Stomach (tissue), 9 donors: ENCODE data around the gene GABRB3. TPM values are rescaled to one million over a fixed set of nuclear protein-coding genes. Genes with fewer than 3 reads are reported as not detected.

Experiments used
- DNase-seq, 2 donors: peaks; one replicate each; pipeline versions ENCODE4 v3.0.0 to v3.0.0-alpha.2; 2013 to 2019
- H3K27ac ChIP-seq, 5 donors: fragments of 200-600 bp in 4 of 5; sonication (generic) in 4 of 5; one replicate each; pipeline ENCODE4 v1.5.1; 2013 to 2019; ENCODE audit warnings: mild to moderate bottlenecking in 1 of 5, moderate library complexity in 1 of 5
- H3K27me3 ChIP-seq, 3 donors: fragments of 200-600 bp; sonication (generic); one replicate each; pipeline ENCODE4 v1.5.1; 2017 to 2019; ENCODE audit warnings: mixed run types in 1 of 3
- H3K36me3 ChIP-seq, 4 donors: fragments of 200-600 bp; sonication (generic); 1 replicate in 3 of 4; 2 replicates in 1 of 4; pipeline ENCODE4 v1.5.1; 2016 to 2019
- H3K4me1 ChIP-seq, 4 donors: fragments of 200-600 bp; sonication (generic); one replicate each; pipeline ENCODE4 v1.5.1; 2016 to 2019
- H3K4me3 ChIP-seq, 4 donors: fragments of 200-600 bp; sonication (generic) in 3 of 4; one replicate each; pipeline ENCODE4 v1.5.1; 2016 to 2019; ENCODE audit warnings: mild to moderate bottlenecking in 1 of 4
- H3K9me3 ChIP-seq, 4 donors: fragments of 200-600 bp; sonication (generic); one replicate each; pipeline ENCODE4 v1.5.1; 2016 to 2019
- EP300 ChIP-seq: sonication (generic); formaldehyde crosslinking; IDR thresholded peaks from one replicate; pipeline ENCODE4 v1.6.1; 2017; ENCODE audit warnings: antibody characterized with exemption
- POLR2A ChIP-seq, 4 donors: fragments of 450-650 bp; IDR thresholded peaks; one replicate each; pipeline ENCODE4 v1.6.1; 2016; ENCODE audit warnings: antibody characterized with exemption in 4 of 4, control low read depth in 2 of 4, mild to moderate bottlenecking in 1 of 4, moderate library complexity in 1 of 4
- POLR2AphosphoS5 ChIP-seq, 3 donors: sonication (generic); formaldehyde crosslinking; IDR thresholded peaks; one replicate each; pipeline ENCODE4 v1.6.1; 2016; ENCODE audit warnings: antibody characterized with exemption in 3 of 3
- WGBS, 5 donors: extraction: QIAGEN DNeasy Blood & Tissue Kit in 3 of 5; methylation state at CpG; one replicate each; pipeline versions ENCODE4 v1.1.5 to v1.1.7; 2013 to 2018; 5-methylcytosine and 5-hydroxymethylcytosine counted together
- intact Hi-C: fragments of 100-400 bp; cut with DNase I; formaldehyde crosslinking; loops from one replicate; pipeline ENCODE4 v1.15.1; 2023; ENCODE audit warnings: low total_unique reads
- polyA plus RNA-seq, 3 donors: library from polyadenylated mRNA; stranded (reverse); fragments of 200-250 nt; gene quantifications; one replicate each; pipeline ENCODE4 v1.2.3, GENCODE V29; 2013
- total RNA-seq, 5 donors: library from RNA; depleted of rRNA; stranded (reverse); fragments of >200 nt; gene quantifications; one replicate each; pipeline versions ENCODE4 v1.1.0 to v1.2.3, GENCODE V29; 2014 to 2016
- TF ChIP-seq, protein P1 (sequence below), 7 experiments: fragments of 450-650 bp in 4 of 7; fragments of 200-600 bp in 3 of 7; sonication (generic) in 3 of 7; IDR thresholded peaks; one replicate each; pipeline ENCODE4 v1.5.1; 2016 to 2019; ENCODE audit warnings: antibody characterized with exemption in 7 of 7, control low read depth in 2 of 7, mild to moderate bottlenecking in 1 of 7
- donor health status: healthy with polysubstance abuse.
- donor health status: Bipolar disorder and iron deficiency.
- donor health status: healthy.

Gene GABRB3
- total and polyA plus RNA-seq, 8 donors: 1.5 to 14.6 (median 6.1) TPM; not detected in 2

DNA sequence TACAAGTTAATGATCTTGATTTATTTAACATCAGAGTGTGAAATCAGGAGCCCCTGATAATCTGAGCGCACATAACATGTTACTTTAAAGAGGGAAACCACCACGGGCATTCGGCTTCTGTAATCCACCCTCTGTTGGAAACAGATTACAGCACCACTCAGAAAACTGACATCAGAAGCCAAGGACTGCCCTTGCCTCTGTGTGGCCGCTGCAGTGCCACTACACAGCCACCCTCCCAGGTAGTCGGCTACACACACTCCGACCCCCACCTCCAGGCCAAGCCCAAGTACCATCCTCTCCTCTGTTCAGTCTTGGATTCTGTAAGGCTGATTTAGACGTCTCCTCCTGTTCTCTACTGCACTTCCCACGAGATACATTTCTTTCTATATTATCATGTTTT, 251.7 kb downstream of the GABRB3 start:
- no peak for TF ChIP-seq POLR2AphosphoS5 (IDR thresholded peaks at IDR 0.05)
- TF ChIP-seq, protein P1, sequence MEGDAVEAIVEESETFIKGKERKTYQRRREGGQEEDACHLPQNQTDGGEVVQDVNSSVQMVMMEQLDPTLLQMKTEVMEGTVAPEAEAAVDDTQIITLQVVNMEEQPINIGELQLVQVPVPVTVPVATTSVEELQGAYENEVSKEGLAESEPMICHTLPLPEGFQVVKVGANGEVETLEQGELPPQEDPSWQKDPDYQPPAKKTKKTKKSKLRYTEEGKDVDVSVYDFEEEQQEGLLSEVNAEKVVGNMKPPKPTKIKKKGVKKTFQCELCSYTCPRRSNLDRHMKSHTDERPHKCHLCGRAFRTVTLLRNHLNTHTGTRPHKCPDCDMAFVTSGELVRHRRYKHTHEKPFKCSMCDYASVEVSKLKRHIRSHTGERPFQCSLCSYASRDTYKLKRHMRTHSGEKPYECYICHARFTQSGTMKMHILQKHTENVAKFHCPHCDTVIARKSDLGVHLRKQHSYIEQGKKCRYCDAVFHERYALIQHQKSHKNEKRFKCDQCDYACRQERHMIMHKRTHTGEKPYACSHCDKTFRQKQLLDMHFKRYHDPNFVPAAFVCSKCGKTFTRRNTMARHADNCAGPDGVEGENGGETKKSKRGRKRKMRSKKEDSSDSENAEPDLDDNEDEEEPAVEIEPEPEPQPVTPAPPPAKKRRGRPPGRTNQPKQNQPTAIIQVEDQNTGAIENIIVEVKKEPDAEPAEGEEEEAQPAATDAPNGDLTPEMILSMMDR (IDR thresholded peaks at IDR 0.05): no peak
- no peak for TF ChIP-seq EP300
- no peak for TF ChIP-seq POLR2A (IDR thresholded peaks at IDR 0.05)
- 30 to 50% (median 39%) methylated on average over 8 of the region's 8 CpGs for WGBS, 5 donors
- peaks cover 0 to 28% (median 12%) of the 10 kb centered on the region in 4 donors for H3K9me3 ChIP-seq
- H3K36me3 ChIP-seq: no peaks in the 10 kb centered on the region
- H3K4me3 ChIP-seq: no peak overlapping the region
- intact Hi-C loops: no loop called here
- DNase-seq: no peak
- no peaks in the 10 kb centered on the region for H3K4me1 ChIP-seq
- H3K27ac ChIP-seq: no peak overlapping the region
- no peaks in the 10 kb centered on the region for H3K27me3 ChIP-seq

DNA sequence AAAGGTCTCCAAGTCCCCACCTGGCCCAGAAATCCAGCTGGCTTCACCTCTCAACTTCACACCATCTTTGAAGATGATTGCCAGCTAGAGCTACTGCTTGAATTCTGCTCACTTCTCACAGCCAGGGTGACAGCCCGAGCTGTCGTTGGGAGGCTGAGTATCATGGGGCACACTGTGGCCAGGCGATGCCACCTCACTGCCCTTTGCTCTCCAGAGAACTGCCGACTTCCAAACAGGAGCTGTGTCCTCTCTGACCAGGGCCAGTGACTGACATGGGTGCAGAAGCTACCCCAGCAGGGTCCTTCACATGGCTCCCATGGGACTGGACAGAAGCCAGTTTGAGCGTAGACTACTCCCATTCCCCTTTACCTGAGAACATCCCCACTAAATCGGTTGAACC, 254.0 kb downstream of the GABRB3 start:
- peaks cover 0 to 25% (median 9%) of the 10 kb centered on the region in 4 donors for H3K9me3 ChIP-seq
- H3K4me1 ChIP-seq: no peaks in the 10 kb centered on the region
- no peak overlapping the region for H3K4me3 ChIP-seq
- H3K36me3 ChIP-seq: no peaks in the 10 kb centered on the region
- 89 to 93% (median 91%) methylated on average over 6 of the region's 6 CpGs for WGBS, 5 donors
- TF ChIP-seq, protein P1 (IDR thresholded peaks at IDR 0.05): no peak
- TF ChIP-seq POLR2A (IDR thresholded peaks at IDR 0.05) (no peak), POLR2AphosphoS5 (IDR thresholded peaks at IDR 0.05) (no peak), EP300 (no peak)
- intact Hi-C loops: no loop called here
- no peak for DNase-seq
- H3K27me3 ChIP-seq: no peaks in the 10 kb centered on the region
- H3K27ac ChIP-seq: no peak overlapping the region

DNA sequence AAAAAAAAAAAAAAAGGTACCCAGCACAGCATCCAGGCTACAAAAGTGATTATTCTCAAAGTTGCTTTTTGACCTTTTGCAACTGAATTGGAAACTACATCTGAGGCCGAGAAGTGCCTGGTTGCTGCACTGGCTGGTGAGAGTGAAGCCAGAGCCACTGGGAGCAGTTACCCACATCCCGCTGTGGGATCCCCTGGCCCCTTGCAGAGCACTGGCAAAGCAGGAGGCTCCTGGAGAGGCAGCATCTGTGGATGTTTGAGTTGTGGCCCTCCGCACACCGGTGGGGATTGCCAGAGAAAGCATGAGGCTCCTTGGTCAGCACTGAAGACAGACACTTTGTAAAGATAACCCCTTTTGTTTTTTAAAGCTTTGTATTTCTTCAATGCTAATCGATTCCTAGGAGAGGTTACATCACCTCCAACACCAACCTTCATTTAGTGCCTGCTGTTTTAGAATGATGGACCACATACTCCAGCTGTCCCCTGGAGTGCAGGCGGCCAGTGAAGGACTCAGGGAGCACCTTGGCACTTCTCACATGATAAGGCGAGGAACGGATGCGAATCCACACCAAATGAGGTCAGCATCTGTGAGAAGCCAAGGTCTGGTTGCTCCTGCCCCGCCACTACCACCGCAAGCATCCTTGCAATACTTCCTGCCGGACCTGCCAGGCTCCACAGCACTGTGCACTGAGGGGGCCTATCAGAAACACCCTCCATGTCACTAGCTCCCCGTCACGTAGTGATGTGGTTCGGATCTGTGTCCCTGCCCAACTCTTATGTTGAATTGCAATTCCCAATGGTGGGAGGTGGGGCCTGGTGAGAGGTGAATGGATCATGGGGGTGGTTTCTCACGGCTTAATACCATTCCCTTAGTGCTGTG, 256.5 kb downstream of the GABRB3 start:
- 81 to 88% (median 85%) methylated on average over 13 to 16 of the region's 16 CpGs for WGBS, 5 donors
- no peaks in the 10 kb centered on the region for H3K4me1 ChIP-seq
- no peak overlapping the region for H3K27ac ChIP-seq
- TF ChIP-seq EP300 (no peak), POLR2A (IDR thresholded peaks at IDR 0.05) (no peak), POLR2AphosphoS5 (IDR thresholded peaks at IDR 0.05) (no peak)
- TF ChIP-seq, protein P1 (IDR thresholded peaks at IDR 0.05): no peak
- no peaks in the 10 kb centered on the region for H3K27me3 ChIP-seq
- no peaks in the 10 kb centered on the region for H3K36me3 ChIP-seq
- no peak for DNase-seq
- H3K4me3 ChIP-seq: no peak overlapping the region
- intact Hi-C loops: no loop called here
- peaks cover 0 to 22% (median 8%) of the 10 kb centered on the region in 4 donors for H3K9me3 ChIP-seq

DNA sequence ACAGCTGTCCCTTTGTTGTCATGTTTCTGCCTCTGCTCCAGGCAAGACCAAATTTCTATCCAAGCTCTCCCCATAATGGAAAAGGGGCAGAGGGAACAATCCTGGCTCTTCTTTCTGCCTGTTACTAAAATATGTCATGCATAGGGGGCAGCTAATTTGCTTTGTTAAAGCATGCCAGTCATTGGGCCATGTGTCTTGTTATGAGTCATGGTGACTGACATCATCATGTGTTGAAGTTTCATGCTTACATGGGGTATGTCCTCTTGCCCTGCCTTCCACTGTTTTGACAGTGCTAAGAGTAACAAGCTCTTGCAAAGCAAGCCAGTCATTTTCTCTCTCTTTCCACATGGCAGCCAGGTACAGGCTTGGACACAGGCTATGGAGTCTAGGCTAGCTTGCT, 268.9 kb downstream of the GABRB3 start:
- Histone ChIP-seq H3K4me3 (no peak overlapping the region), H3K9me3 (peaks cover 0 to 21% (median 6%) of the 10 kb centered on the region in 4 donors), H3K36me3 (no peaks in the 10 kb centered on the region), H3K27me3 (no peaks in the 10 kb centered on the region), H3K4me1 (no peaks in the 10 kb centered on the region), H3K27ac (no peak overlapping the region)
- no peak for DNase-seq
- intact Hi-C loops: no loop called here
- no peak for TF ChIP-seq POLR2A (IDR thresholded peaks at IDR 0.05)
- TF ChIP-seq POLR2AphosphoS5 (IDR thresholded peaks at IDR 0.05): no peak
- TF ChIP-seq, protein P1 (IDR thresholded peaks at IDR 0.05): no peak
- no peak for TF ChIP-seq EP300

Other genes with a start within 250 kb of the GABRB3 start
- gene GABRA5, start 94.0 kb upstream of the GABRB3 start, total RNA-seq: 1 to 10 TPM in 1 of 5 donors, not detected in 4; 2.2 TPM
- gene GABRA5, start 94.0 kb upstream of the GABRB3 start, polyA plus RNA-seq: under 1 TPM in 1 of 3 donors, not detected in 2; 0.75 TPM
- gene GABRG3, start 198.1 kb upstream of the GABRB3 start, total RNA-seq: under 1 TPM in 1 of 5 donors, not detected in 4; 0.37 TPM
- gene GABRG3, start 198.1 kb upstream of the GABRB3 start, polyA plus RNA-seq: 1 to 10 TPM in 1 of 3 donors, not detected in 2; 1.5 TPM